Fibroblast of villous mesenchyme (primary cell): ENCODE data around the gene NAXE. TPM values are rescaled to one million over a fixed set of nuclear protein-coding genes. Genes with fewer than 3 reads are reported as not detected.
"Not testable (repeated sequence)": the region's sequence is repeated elsewhere in the genome, so short reads cannot be mapped to it uniquely, and the experiment has no call there.

Source experiments
- DNase-seq: peaks from one replicate; pipeline ENCODE4 v3.0.0-alpha.2; 2010; ENCODE audit warnings: low read depth
- H3K4me3 ChIP-seq: 2 replicates; pipeline ENCODE4 v1.5.1; 2011; ENCODE audit warnings: low read depth, mild to moderate bottlenecking, low read length
- CTCF ChIP-seq: IDR thresholded peaks from 2 replicates; pipeline ENCODE4 v1.5.1; 2012; ENCODE audit warnings: low read depth, mild to moderate bottlenecking, low read length; ENCODE audit not compliant: insufficient read depth
- total RNA-seq: library from RNA; depleted of rRNA; stranded (reverse); fragments of >200 nt; gene quantifications from 2 replicates; pipeline ENCODE4 v1.2.3, GENCODE V29; 2012

The NAXE gene
- total RNA-seq, 1 donor, result 67.8 TPM

GRCh38 chr1:156549390-156549789 lies 42.2 kb upstream of the NAXE start:
- no peak for TF ChIP-seq CTCF
- no peak overlapping the region for H3K4me3 ChIP-seq
- DNase-seq, result no peak

GRCh38 chr1:156549831-156550230 lies 41.7 kb upstream of the NAXE start:
- no peak for TF ChIP-seq CTCF
- DNase-seq, result no peak
- no peak overlapping the region for H3K4me3 ChIP-seq

GRCh38 chr1:156550346-156550745 lies 41.2 kb upstream of the NAXE start:
- no peak for TF ChIP-seq CTCF
- no peak for DNase-seq
- no peak overlapping the region for H3K4me3 ChIP-seq

- DNase-seq, result no peak
- no peak for TF ChIP-seq CTCF
- H3K4me3 ChIP-seq, result no peak overlapping the region
These were observed 40.4 kb upstream of the NAXE start for GRCh38 chr1:156551066-156551643.

- no peak overlapping the region for H3K4me3 ChIP-seq
- TF ChIP-seq CTCF, result no peak
- no peak for DNase-seq
These were observed 39.7 kb upstream of the NAXE start for GRCh38 chr1:156551869-156552268.

GRCh38 chr1:156552518-156552917 lies 39.1 kb upstream of the NAXE start:
- no peak overlapping the region for H3K4me3 ChIP-seq
- no peak for DNase-seq
- TF ChIP-seq CTCF, result no peak

- peak; percentile 16 for DNase-seq
- H3K4me3 ChIP-seq, result not testable (repeated sequence)
These were observed 38.6 kb upstream of the NAXE start for GRCh38 chr1:156552937-156553336.
